ENCODE data around the gene C1orf56.
A peak's percentile ranks its signal among the peaks of the same experiment; 100 is the strongest.
"Not testable (repeated sequence)": the region's sequence is repeated elsewhere in the genome, so short reads cannot be mapped to it uniquely, and the experiment has no call there.

Gene C1orf56

GRCh38 chr1:151062741-151063371 is 15.3 kb downstream of the C1orf56 start:
- DNase-seq (ENCODE audit: low read depth): no peak

- no peak for DNase-seq (ENCODE audit: low read depth)
Observed at GRCh38 chr1:151065089-151065645, 17.6 kb downstream of the C1orf56 start.

DNA sequence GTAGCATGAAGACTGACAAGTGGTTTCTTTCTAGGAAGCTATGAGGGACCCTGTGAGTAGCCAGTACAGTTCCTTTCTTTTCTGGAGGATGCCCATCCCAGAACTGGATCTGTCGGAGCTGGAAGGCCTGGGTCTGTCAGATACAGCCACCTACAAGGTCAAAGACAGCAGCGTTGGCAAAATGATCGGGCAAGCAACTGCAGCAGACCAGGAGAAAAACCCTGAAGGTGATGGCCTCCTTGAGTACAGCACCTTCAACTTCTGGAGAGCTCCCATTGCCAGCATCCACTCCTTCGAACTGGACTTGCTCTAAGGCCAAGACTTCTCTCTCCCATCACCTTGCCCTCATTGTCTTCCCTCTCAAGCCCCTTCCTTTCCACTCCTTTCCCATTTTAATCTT is 19.6 kb downstream of the C1orf56 start:
- no peak for DNase-seq (ENCODE audit: low read depth)

- DNase-seq (ENCODE audit: low read depth): no peak
Observed at GRCh38 chr1:151069103-151069486, 21.5 kb downstream of the C1orf56 start.

GRCh38 chr1:151070474-151071276 is 23.1 kb downstream of the C1orf56 start, which contains the start of gene GABPB2:
Gene GABPB2, plus strand, starts transcription at chr1:151070761. Its CDS starts 17,429 bp downstream, at chr1:151088190.
- DNase-seq (ENCODE audit: low read depth): peak; percentile 79

- DNase-seq (ENCODE audit: low read depth): no peak
Observed at GRCh38 chr1:151072224-151072623, 24.7 kb downstream of the C1orf56 start.

- DNase-seq (ENCODE audit: low read depth): no peak
Observed at GRCh38 chr1:151085953-151086559, 38.5 kb downstream of the C1orf56 start.

DNA sequence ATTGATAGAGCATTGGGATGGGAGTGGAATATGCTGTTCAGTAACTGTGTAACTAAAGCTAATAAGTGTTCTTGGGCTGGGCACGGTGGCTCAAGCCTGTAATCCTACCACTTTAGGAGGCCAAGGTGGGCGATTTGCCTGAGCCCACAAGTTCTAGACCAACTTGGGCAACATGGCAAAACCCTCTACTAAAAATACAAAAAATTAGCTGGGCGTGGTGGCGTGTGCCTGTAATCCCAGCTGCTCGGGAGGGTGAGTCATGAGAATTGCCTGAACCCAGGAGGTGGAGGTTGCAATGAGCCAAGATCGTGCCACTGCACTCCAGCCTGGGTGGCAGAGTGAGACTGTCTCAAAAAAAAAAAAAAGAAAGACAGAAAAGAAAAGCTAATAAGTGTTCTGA is 49.9 kb downstream of the C1orf56 start:
- not testable (repeated sequence) for DNase-seq (ENCODE audit: low read depth)

GRCh38 chr1:151098126-151098525 is 50.6 kb downstream of the C1orf56 start:
- no peak for DNase-seq (ENCODE audit: low read depth)

Measured in stimulated activated CD8-positive, alpha-beta memory T cell treated with anti-CD3 and anti-CD28 coated beads, Interleukin-7, amount 100 ng/mL, for 24 hours (primary cell).